ENCODE measurements around the gene ST3GAL3.

- no peak for TF ChIP-seq POLR2AphosphoS5 (IDR thresholded peaks at IDR 0.05)
- no peak for TF ChIP-seq CTCF (IDR thresholded peaks at IDR 0.05)
- no peak for TF ChIP-seq POLR2A (IDR thresholded peaks at IDR 0.05)
- TF ChIP-seq EP300 (IDR thresholded peaks at IDR 0.05), result no peak
Measured at GRCh38 chr1:43882763-43883162, 175.4 kb downstream of the ST3GAL3 start.
